K562 (cell line): ENCODE measurements around the gene CADM2. TPM values are rescaled to one million over a fixed set of nuclear protein-coding genes. Genes with fewer than 3 reads are reported as not detected.

Experiments used
- ATAC-seq: fragments of 200-7000 bp; cut with Tn5 transposase; 3 replicates; pipeline ENCODE4 v1.9.1; 2020; ENCODE audit warnings: moderate library complexity
- BruUV-seq: library from RNA; stranded (reverse); fragments of 400-500 nt; replicated peaks from 2 replicates; lab custom pipeline; 2021; lab: Mats Ljungman, UMichigan
- CTCF ChIA-PET: fragments of 300-600 bp; formaldehyde crosslinking; extraction: SDS; loops from one replicate; lab custom pipeline; 2021; ENCODE audit warnings: low intra/inter-chr PET ratio; lab: Yijun Ruan, JAX
- POLR2A ChIA-PET: fragments of 300-600, 350-650 bp; sonication (Branson Sonifier 250); formaldehyde crosslinking; extraction: SDS; loops from one replicate; lab custom pipeline; 2021; ENCODE audit warnings: antibody characterized with exemption, inconsistent platforms; lab: Yijun Ruan, JAX
- DNase-seq, 4 experiments: peaks; one replicate each; pipeline versions ENCODE4 v3.0.0 to v3.0.0-alpha.2; 2011 to 2018; ENCODE audit warnings: low spot score in 3 of 4, mixed read lengths in 3 of 4; ENCODE audit errors: extremely low read depth in 1 of 4
- FAIRE-seq: peaks from 2 replicates; lab custom pipeline; 2011; peaks lifted over from hg19 to GRCh38; lab: Jason Lieb, UNC
- H2AFZ ChIP-seq: 2 replicates; pipeline ENCODE4 v1.6.0; 2011; ENCODE audit warnings: low read depth, low read length, control low read depth, inconsistent platforms
- H3K27ac ChIP-seq: fragments of 200-600 bp; 3 replicates; pipeline ENCODE4 v1.8.0; 2011; ENCODE audit warnings: low read depth, mild to moderate bottlenecking, control low read depth, inconsistent platforms, low read length, moderate library complexity, mixed read lengths; ENCODE audit errors: extremely low read depth
- H3K27me3 ChIP-seq, 2 experiments: fragments of 300-600 bp in 1 of 2; 2 replicates in 1 of 2; 3 replicates in 1 of 2; pipeline versions ENCODE4 v1.6.0 to v1.8.0; 2011; ENCODE audit warnings: inconsistent platforms in 2 of 2, low read length in 2 of 2, mild to moderate bottlenecking in 1 of 2, mixed read lengths in 1 of 2, moderate library complexity in 1 of 2; ENCODE audit not compliant: control insufficient read depth in 2 of 2, insufficient read depth in 2 of 2
- H3K36me3 ChIP-seq: fragments of 300-600 bp; 3 replicates; pipeline ENCODE4 v1.8.0; 2011; ENCODE audit warnings: mild to moderate bottlenecking, low read length, inconsistent platforms; ENCODE audit not compliant: control insufficient read depth, insufficient read depth
- H3K4me1 ChIP-seq, 2 experiments: fragments of 200-600 bp in 1 of 2; replicated peaks in 1 of 2; 2 replicates in 1 of 2; 3 replicates in 1 of 2; pipeline versions ENCODE4 v1.5.1 to v1.8.0; 2011; ENCODE audit warnings: inconsistent platforms in 2 of 2, low read length in 2 of 2, mild to moderate bottlenecking in 1 of 2, mixed read lengths in 1 of 2, moderate library complexity in 1 of 2; ENCODE audit not compliant: control insufficient read depth in 2 of 2, insufficient read depth in 2 of 2
- H3K4me2 ChIP-seq: 2 replicates; pipeline ENCODE4 v1.6.1; 2011; ENCODE audit warnings: low read length, control low read depth, inconsistent platforms, mixed read lengths; ENCODE audit not compliant: insufficient read depth
- H3K4me3 ChIP-seq: fragments of 200-600 bp; sonication (generic), shearing (Covaris generic); 2 replicates; pipeline ENCODE4 v1.5.1; 2016; ENCODE audit warnings: control low read depth, inconsistent platforms
- H3K79me2 ChIP-seq: fragments of 200-600 bp; 3 replicates; pipeline ENCODE4 v1.8.0; 2011; ENCODE audit warnings: low read length, inconsistent platforms; ENCODE audit not compliant: control insufficient read depth, insufficient read depth
- H3K9ac ChIP-seq, 2 experiments: 2 replicates each; pipeline versions ENCODE4 v1.6.0 to v1.6.1; 2011; ENCODE audit warnings: low read depth in 2 of 2, low read length in 2 of 2, control low read depth in 1 of 2, inconsistent platforms in 1 of 2, mild to moderate bottlenecking in 1 of 2, mixed read lengths in 1 of 2; ENCODE audit not compliant: insufficient read depth in 1 of 2
- H3K9me1 ChIP-seq: one replicate; pipeline ENCODE4 v1.6.0; 2011; ENCODE audit warnings: inconsistent platforms, mild to moderate bottlenecking, low read length, moderate library complexity; ENCODE audit not compliant: control insufficient read depth, insufficient read depth
- H3K9me3 ChIP-seq: replicated peaks from 2 replicates; pipeline ENCODE4 v1.5.1; 2011; ENCODE audit warnings: low read depth, low read length, inconsistent platforms; ENCODE audit not compliant: control insufficient read depth, insufficient read depth
- H4K20me1 ChIP-seq: replicated peaks from 2 replicates; pipeline ENCODE4 v1.6.1; 2011; ENCODE audit warnings: low read length, inconsistent platforms, mixed read lengths; ENCODE audit not compliant: control insufficient read depth, insufficient read depth
- CEBPG ChIP-seq, 3 experiments: fragments of 200-800 bp in 1 of 3; sonication (Bioruptor generic) in 1 of 3; sonication (generic) in 1 of 3; formaldehyde crosslinking in 1 of 3; IDR thresholded peaks in 2 of 3; conservative IDR thresholded peaks in 1 of 3; 2 replicates each; pipeline versions ENCODE4 v1.6.1 to v1.8.0; 2016 to 2022; ENCODE audit warnings: missing compliant biosample characterization in 2 of 3, missing genetic modification characterization in 2 of 3, mild to moderate bottlenecking in 1 of 3, missing genetic modification reagents in 1 of 3
- CGGBP1 ChIP-seq: fragments of 250-450 bp; sonication (Bioruptor Pico); IDR thresholded peaks from 2 replicates; pipeline ENCODE4 v1.9.0; 2021; ENCODE audit warnings: mild to moderate bottlenecking
- ELF1 ChIP-seq: fragments of 200-800 bp; sonication (Bioruptor generic); IDR thresholded peaks from 2 replicates; pipeline ENCODE4 v1.6.1; 2016; ENCODE audit warnings: missing genetic modification characterization, missing compliant biosample characterization
- NR2F6 ChIP-seq: fragments of 450-650 bp; formaldehyde crosslinking; IDR thresholded peaks from 2 replicates; pipeline ENCODE4 v1.4.0; 2020; ENCODE audit warnings: mild to moderate bottlenecking
- POLR2AphosphoS5 ChIP-seq: IDR thresholded peaks from 2 replicates; pipeline ENCODE4 v1.6.1; 2011; ENCODE audit warnings: mild to moderate bottlenecking, low read depth, low read length, moderate library complexity; ENCODE audit not compliant: control insufficient read depth, insufficient read depth
- ZNF318 ChIP-seq, 2 experiments: fragments of 450-650 bp; IDR thresholded peaks; 2 replicates each; pipeline ENCODE4 v1.6.1; 2016; ENCODE audit warnings: mild to moderate bottlenecking in 2 of 2, borderline replicate concordance in 1 of 2, low read depth in 1 of 2, moderate library complexity in 1 of 2
- WGBS: fragments of 100-300 bp; shearing (Covaris generic); methylation state at CpG from one replicate; pipeline ENCODE4 v1.1.6; 2016; ENCODE audit warnings: low coverage, mixed read lengths; ENCODE audit not compliant: insufficient coverage; ENCODE audit errors: missing lambda C conversion rate; 5-methylcytosine and 5-hydroxymethylcytosine counted together
- in situ Hi-C: fragments of 300-500 bp; cut with MboI; formaldehyde crosslinking; loops from 4 replicates; pipeline ENCODE4 v1.15.0; 2018; ENCODE audit warnings: inconsistent platforms, mixed read lengths
- intact Hi-C: fragments of 100-400 bp; cut with micrococcal nuclease; formaldehyde crosslinking; loops from 2 replicates; pipeline ENCODE4 v1.14.2; 2022
- polyA plus RNA-seq, 8 experiments: library from polyadenylated mRNA; depleted of rRNA in 4 of 8; stranded (reverse) in 5 of 8; unstranded in 3 of 8; fragments of >200 nt; fragmentation: Nextera tagmentation in 2 of 8; fragmentation: Illumina TruSeq in 1 of 8; extraction: Ambion mirVana in 2 of 8; extraction: Trizol in 1 of 8; gene quantifications; 2 replicates each; pipeline versions ENCODE4 v1.2.1 to v1.2.3, GENCODE V29; 2011 to 2014; ENCODE audit warnings: inconsistent platforms in 1 of 8, missing spikeins in 1 of 8
- total RNA-seq, 7 experiments: library from RNA; depleted of rRNA in 6 of 7; stranded (reverse); fragments of >200 nt in 6 of 7; fragmentation: Illumina TruSeq in 2 of 7; extraction: Trizol in 2 of 7; gene quantifications; 2 replicates each; pipeline versions ENCODE4 v1.2.1 to v1.2.3, GENCODE V29; 2011 to 2021; ENCODE audit warnings: low replicate concordance in 1 of 7

CADM2 gene
- total and polyA plus RNA-seq, 9 of the 15 experiments (the other 6 are each of a cell fraction or from before 2014, with no cell fraction given), result 0.11 to 3.2 (median 0.95) TPM

DNA sequence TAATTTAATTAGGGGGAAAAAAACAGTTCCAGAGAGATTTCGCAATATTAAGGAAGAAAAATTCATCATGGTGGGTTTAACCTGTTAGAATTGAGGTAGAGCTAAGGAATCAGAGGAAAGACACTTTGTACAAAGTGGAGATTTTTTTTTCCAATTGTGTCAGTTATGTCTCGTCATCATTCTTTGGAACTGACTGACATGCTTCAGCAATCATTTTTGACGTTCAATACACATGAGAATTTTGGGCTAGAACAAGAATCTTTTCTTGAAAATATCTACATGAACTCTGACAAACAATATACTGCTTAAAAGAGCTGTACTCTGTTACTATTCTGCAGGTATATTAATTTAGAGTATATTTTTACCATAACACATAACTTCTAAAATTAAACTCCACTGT, 878.6 kb downstream of the CADM2 start:
- Histone ChIP-seq H3K9me1 (no peaks in the 10 kb centered on the region), H3K27me3 (no peaks in the 10 kb centered on the region), H3K36me3 (no peaks in the 10 kb centered on the region), H3K79me2 (no peaks in the 10 kb centered on the region), H3K9me3 (no peaks in the 10 kb centered on the region), H3K4me3 (no peak overlapping the region), H3K4me2 (no peak overlapping the region), H3K4me1 (no peaks in the 10 kb centered on the region), H4K20me1 (no peaks in the 10 kb centered on the region)
- CTCF ChIA-PET, result no interaction called here
- POLR2A ChIA-PET, result no interaction called here
- intact Hi-C loops, result no loop called here
- ATAC-seq (no peak), DNase-seq (no peak), FAIRE-seq (no peak)
- WGBS, result 0% methylated on average over 3 of the region's 3 CpGs
- in situ Hi-C loops, result no loop called here
- TF ChIP-seq CEBPG (CRISPR knock-in tag; IDR thresholded peaks at IDR 0.05) (no peak), CEBPG (tag; conservative IDR thresholded peaks at IDR 0.05 in 1 of 2, IDR thresholded peaks at IDR 0.05 in 1 of 2) (0 out of 4 replicates have a peak, but pooled peaks of 1 of the 2 experiments have one; percentile 9), NR2F6 (CRISPR knock-in tag) (no peak)
- TF ChIP-seq, all 486 proteins: peak for 1
- H3K9ac ChIP-seq, result no peak overlapping the region
- no TSS peak for BruUV-seq
- H3K27ac ChIP-seq, result no peak overlapping the region
- no peak overlapping the region for H2AFZ ChIP-seq

GRCh38 chr3:85838921-85839320, 880.1 kb downstream of the CADM2 start:
- in situ Hi-C loops (no loop called here), intact Hi-C loops (no loop called here)
- BruUV-seq, result no TSS peak
- DNase-seq (no peak), FAIRE-seq (no peak), ATAC-seq (no peak)
- no peaks in the 10 kb centered on the region for H3K36me3 ChIP-seq
- no peak overlapping the region for H3K27ac ChIP-seq
- H3K9ac ChIP-seq, result no peak overlapping the region
- no peaks in the 10 kb centered on the region for H4K20me1 ChIP-seq
- no peak overlapping the region for H2AFZ ChIP-seq
- ChIA-PET POLR2A (no interaction called here), CTCF (no interaction called here)
- WGBS, result no CpG with 5 or more reads among the region's 1 CpG
- H3K9me1 ChIP-seq, result no peaks in the 10 kb centered on the region
- no peaks in the 10 kb centered on the region for H3K9me3 ChIP-seq
- H3K79me2 ChIP-seq, result no peaks in the 10 kb centered on the region
- H3K4me3 ChIP-seq, result no peak overlapping the region
- H3K4me2 ChIP-seq, result no peak overlapping the region
- H3K27me3 ChIP-seq, result no peaks in the 10 kb centered on the region
- no peaks in the 10 kb centered on the region for H3K4me1 ChIP-seq
- TF ChIP-seq CGGBP1 (CRISPR knock-in tag) (no peak), POLR2AphosphoS5 (no peak), ELF1 (tag) (no peak), ZNF318 (IDR thresholded peaks at IDR 0.05; ENCODE audit: borderline replicate concordance in 1 of 2, low read depth in 1 of 2) (no peak)
